H9 (cell line): ENCODE data around the gene CPA2. TPM values are rescaled to one million over a fixed set of nuclear protein-coding genes. Genes with fewer than 3 reads are reported as not detected.
"Not testable (repeated sequence)": the region's sequence is repeated elsewhere in the genome, so short reads cannot be mapped to it uniquely, and the experiment has no call there.

Experiments used
- DNase-seq: peaks from one replicate; pipeline ENCODE4 v3.0.0-alpha.2; 2017
- H2AFZ ChIP-seq: one replicate; pipeline ENCODE4 v1.6.1; 2013; ENCODE audit warnings: mild to moderate bottlenecking, low read length, control low read depth, moderate library complexity
- H2AK5ac ChIP-seq: 2 replicates; pipeline ENCODE4 v1.6.1; 2013; ENCODE audit warnings: low read length, control low read depth, mixed read lengths; ENCODE audit not compliant: insufficient read length
- H2BK120ac ChIP-seq: one replicate; pipeline ENCODE4 v1.6.1; 2013; ENCODE audit warnings: low read depth, mild to moderate bottlenecking, low read length, control low read depth, inconsistent platforms; ENCODE audit not compliant: poor library complexity, severe bottlenecking
- H2BK12ac ChIP-seq: 2 replicates; pipeline ENCODE4 v1.6.1; 2013; ENCODE audit warnings: low read length, control low read depth, mixed read lengths, low read depth; ENCODE audit not compliant: insufficient read length
- H2BK15ac ChIP-seq: 2 replicates; pipeline ENCODE4 v1.6.1; 2013; ENCODE audit warnings: low read depth, low read length, control low read depth
- H2BK20ac ChIP-seq: one replicate; pipeline ENCODE4 v1.6.1; 2013; ENCODE audit warnings: low read depth, mild to moderate bottlenecking, low read length, control low read depth, inconsistent platforms; ENCODE audit not compliant: poor library complexity, severe bottlenecking
- H2BK5ac ChIP-seq: 2 replicates; pipeline ENCODE4 v1.6.1; 2013; ENCODE audit warnings: low read length, control low read depth, mixed read lengths; ENCODE audit not compliant: insufficient read length
- H3K14ac ChIP-seq: 2 replicates; pipeline ENCODE4 v1.6.1; 2013; ENCODE audit warnings: low read length, control low read depth; ENCODE audit not compliant: insufficient read depth
- H3K18ac ChIP-seq: 2 replicates; pipeline ENCODE4 v1.6.1; 2013; ENCODE audit warnings: low read depth, mild to moderate bottlenecking, mixed read lengths, low read length, control low read depth; ENCODE audit not compliant: insufficient read length
- H3K23ac ChIP-seq: 2 replicates; pipeline ENCODE4 v1.6.1; 2013; ENCODE audit warnings: low read length, control low read depth, mixed read lengths, low read depth; ENCODE audit not compliant: insufficient read length
- H3K23me2 ChIP-seq: 2 replicates; pipeline ENCODE4 v1.6.1; 2013; ENCODE audit warnings: low read depth, mild to moderate bottlenecking, mixed read lengths, low read length, control low read depth; ENCODE audit not compliant: insufficient read length, poor library complexity, severe bottlenecking
- H3K27ac ChIP-seq: 2 replicates; pipeline ENCODE4 v1.5.1; 2013; ENCODE audit warnings: low read length, control low read depth, mixed read lengths, low read depth; ENCODE audit not compliant: insufficient read length
- H3K27me3 ChIP-seq: 2 replicates; pipeline ENCODE4 v1.6.1; 2013; ENCODE audit warnings: low read length, control low read depth, inconsistent platforms; ENCODE audit not compliant: insufficient read depth
- H3K4ac ChIP-seq: 2 replicates; pipeline ENCODE4 v1.6.1; 2013; ENCODE audit warnings: low read depth, mild to moderate bottlenecking, control low read depth, inconsistent platforms, low read length, moderate library complexity
- H3K4me1 ChIP-seq: 2 replicates; pipeline ENCODE4 v1.6.1; 2013; ENCODE audit warnings: low read length, control low read depth, inconsistent platforms; ENCODE audit not compliant: insufficient read depth
- H3K4me2 ChIP-seq: 2 replicates; pipeline ENCODE4 v1.6.1; 2013; ENCODE audit warnings: low read length, control low read depth, mixed read lengths; ENCODE audit not compliant: insufficient read length, insufficient read depth
- H3K56ac ChIP-seq: 2 replicates; pipeline ENCODE4 v1.6.1; 2013; ENCODE audit warnings: low read depth, mild to moderate bottlenecking, mixed read lengths, low read length, control low read depth; ENCODE audit not compliant: insufficient read length
- H3K79me1 ChIP-seq: 2 replicates; pipeline ENCODE4 v1.6.1; 2013; ENCODE audit warnings: low read depth, mild to moderate bottlenecking, moderate library complexity, low read length, control low read depth, inconsistent platforms; ENCODE audit not compliant: insufficient read depth, poor library complexity, severe bottlenecking
- H3K79me2 ChIP-seq: 2 replicates; pipeline ENCODE4 v1.6.1; 2013; ENCODE audit warnings: low read length, control low read depth, inconsistent platforms; ENCODE audit not compliant: insufficient read depth
- H3K9ac ChIP-seq: 2 replicates; pipeline ENCODE4 v1.6.1; 2013; ENCODE audit warnings: low read length, control low read depth, mixed read lengths; ENCODE audit not compliant: insufficient read length; ENCODE audit errors: extremely low read depth
- H3K9me3 ChIP-seq: one replicate; pipeline ENCODE4 v1.6.1; 2013; ENCODE audit warnings: low read depth, low read length, inconsistent platforms; ENCODE audit not compliant: control insufficient read depth
- H3T11ph ChIP-seq: one replicate; pipeline ENCODE4 v1.6.1; 2013; ENCODE audit warnings: mild to moderate bottlenecking, low read length, control low read depth, inconsistent platforms
- H4K20me1 ChIP-seq: one replicate; pipeline ENCODE4 v1.6.1; 2013; ENCODE audit not compliant: control insufficient read depth, insufficient read length, insufficient read depth
- H4K5ac ChIP-seq: 2 replicates; pipeline ENCODE4 v1.6.1; 2013; ENCODE audit warnings: low read depth, mild to moderate bottlenecking, mixed read lengths, low read length, control low read depth; ENCODE audit not compliant: insufficient read length
- H4K8ac ChIP-seq: replicated peaks from 2 replicates; pipeline ENCODE4 v1.6.1; 2013; ENCODE audit warnings: low read length, control low read depth, mixed read lengths, low read depth; ENCODE audit not compliant: insufficient read length
- H4K91ac ChIP-seq: 2 replicates; pipeline ENCODE4 v1.6.1; 2013; ENCODE audit warnings: low read depth, mild to moderate bottlenecking, moderate library complexity, mixed read lengths, low read length, control low read depth; ENCODE audit not compliant: insufficient read length
- H3K27ac Mint-ChIP-seq, 3 experiments: 2 replicates in 2 of 3; 3 replicates in 1 of 3; pipeline ENCODE4 v1.8.0; 2020 to 2021; ENCODE audit warnings: mixed read lengths in 3 of 3, mild to moderate bottlenecking in 1 of 3, moderate library complexity in 1 of 3
- H3K27me3 Mint-ChIP-seq: 2 replicates; pipeline ENCODE4 v1.8.0; 2021; ENCODE audit warnings: low read depth, mild to moderate bottlenecking, moderate library complexity, mixed read lengths
- H3K36me3 Mint-ChIP-seq, 3 experiments: 2 replicates in 2 of 3; 3 replicates in 1 of 3; pipeline ENCODE4 v1.8.0; 2020 to 2021; ENCODE audit warnings: low read depth in 3 of 3, mixed read lengths in 3 of 3; ENCODE audit not compliant: insufficient read depth in 1 of 3
- H3K4me1 Mint-ChIP-seq, 2 experiments: 2 replicates each; pipeline ENCODE4 v1.8.0; 2020; ENCODE audit warnings: mixed read lengths in 2 of 2
- H3K4me3 Mint-ChIP-seq, 2 experiments: 2 replicates in 1 of 2; 3 replicates in 1 of 2; pipeline ENCODE4 v1.8.0; 2020 to 2021; ENCODE audit warnings: mild to moderate bottlenecking in 2 of 2, mixed read lengths in 2 of 2, moderate library complexity in 1 of 2
- H3K9me3 Mint-ChIP-seq, 2 experiments: 2 replicates in 1 of 2; 3 replicates in 1 of 2; pipeline ENCODE4 v1.8.0; 2020; ENCODE audit warnings: mild to moderate bottlenecking in 2 of 2, mixed read lengths in 2 of 2, moderate library complexity in 1 of 2
- WGBS: extraction: QIAGEN DNeasy Blood & Tissue Kit; methylation state at CpG from one replicate; pipeline ENCODE4 v1.1.7; 2013; ENCODE audit warnings: missing lambda C conversion rate, low lambda C conversion rate, mixed read lengths; ENCODE audit not compliant: insufficient read length; ENCODE audit errors: extremely low coverage; 5-methylcytosine and 5-hydroxymethylcytosine counted together
- total RNA-seq: library from RNA; stranded (reverse); gene quantifications from 2 replicates; pipeline ENCODE4 v1.2.1, GENCODE V29; 2021

The CPA2 gene
- total RNA-seq, 1 experiment from 2014 or later = not detected

DNA sequence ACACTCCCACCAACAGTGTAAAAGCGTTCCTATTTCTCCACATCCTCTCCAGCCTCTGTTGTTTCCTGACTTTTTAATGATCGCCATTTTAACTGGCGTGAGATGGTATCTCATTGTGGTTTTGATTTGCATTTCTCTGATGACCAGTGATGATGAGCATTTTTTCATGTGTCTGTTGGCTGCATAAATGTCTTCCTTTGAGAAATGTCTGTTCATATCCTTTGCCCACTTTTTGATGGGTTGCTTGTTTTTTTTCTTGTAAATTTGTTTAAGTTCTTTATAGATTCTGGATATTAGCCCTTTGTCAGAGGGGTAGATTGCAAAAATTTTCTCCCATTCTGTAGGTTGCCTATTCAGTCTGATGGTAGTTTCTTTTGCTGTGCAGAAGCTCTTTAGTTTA lies 17.0 kb upstream of the CPA2 start:
- H3K9ac ChIP-seq, H3K27ac Mint-ChIP-seq, H2BK12ac ChIP-seq, H3K4me3 Mint-ChIP-seq, H3T11ph ChIP-seq, H3K23me2 ChIP-seq, H2BK15ac ChIP-seq, H3K4ac ChIP-seq, H3K79me1 ChIP-seq, H3K4me2 ChIP-seq, H3K4me1 Mint-ChIP-seq, H2BK5ac ChIP-seq, H2AFZ ChIP-seq, H3K27me3 Mint-ChIP-seq, H4K8ac ChIP-seq, H3K23ac ChIP-seq, DNase-seq, H3K79me2 ChIP-seq, H3K18ac ChIP-seq, H3K27ac ChIP-seq, H2BK120ac ChIP-seq, H3K14ac ChIP-seq, H4K20me1 ChIP-seq, H3K27me3 ChIP-seq, H4K91ac ChIP-seq, H2BK20ac ChIP-seq, H2AK5ac ChIP-seq, H3K9me3 ChIP-seq, H3K56ac ChIP-seq, H4K5ac ChIP-seq, H3K4me1 ChIP-seq: not testable (repeated sequence)
- no CpG with 5 or more reads among the region's 3 CpGs for WGBS
- Mint-ChIP-seq H3K36me3 (peaks cover 6 to 10% (median 8%) of the 10 kb centered on the region in 3 experiments), H3K9me3 (peaks cover 11 to 13% of the 10 kb centered on the region in 2 experiments; a peak in 3 of 5 replicates)
